Transverse colon (tissue), 3 donors: ENCODE data around the gene EHBP1.

Experiments used
- POLR2A ChIP-seq: fragments of 450-650 bp; IDR thresholded peaks from one replicate; pipeline ENCODE4 v1.6.1; 2016; ENCODE audit warnings: antibody characterized with exemption, mild to moderate bottlenecking, moderate library complexity
- TF ChIP-seq, protein P1 (sequence below), 5 experiments: fragments of 200-600 bp in 3 of 5; fragments of 450-650 bp in 2 of 5; sonication (generic) in 3 of 5; IDR thresholded peaks; 1 replicate in 2 of 5; 2 replicates in 3 of 5; pipeline ENCODE4 v1.5.1; 2016 to 2017; ENCODE audit warnings: antibody characterized with exemption in 5 of 5, inconsistent platforms in 3 of 5, mild to moderate bottlenecking in 2 of 5, moderate library complexity in 1 of 5

DNA sequence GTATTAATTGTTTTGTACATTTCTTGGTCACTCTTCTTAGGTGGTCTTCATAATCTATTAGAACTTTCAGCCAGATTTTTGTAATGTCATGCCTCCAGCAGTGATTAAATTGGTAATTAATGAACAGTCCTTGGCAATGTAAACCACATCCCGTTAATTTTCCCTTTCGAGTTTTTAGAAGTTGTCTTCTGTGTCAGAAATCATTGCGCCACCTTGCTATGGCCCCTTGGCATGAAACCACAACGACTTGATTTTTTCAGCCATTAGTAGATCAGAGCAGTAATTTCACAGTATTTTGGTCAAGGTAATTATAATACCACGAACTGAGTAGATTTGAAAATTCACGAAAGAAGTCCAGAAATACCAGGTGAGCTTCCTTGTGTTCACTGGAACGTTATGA is 259.2 kb downstream of the EHBP1 start:
- no peak for TF ChIP-seq POLR2A
- TF ChIP-seq, protein P1, sequence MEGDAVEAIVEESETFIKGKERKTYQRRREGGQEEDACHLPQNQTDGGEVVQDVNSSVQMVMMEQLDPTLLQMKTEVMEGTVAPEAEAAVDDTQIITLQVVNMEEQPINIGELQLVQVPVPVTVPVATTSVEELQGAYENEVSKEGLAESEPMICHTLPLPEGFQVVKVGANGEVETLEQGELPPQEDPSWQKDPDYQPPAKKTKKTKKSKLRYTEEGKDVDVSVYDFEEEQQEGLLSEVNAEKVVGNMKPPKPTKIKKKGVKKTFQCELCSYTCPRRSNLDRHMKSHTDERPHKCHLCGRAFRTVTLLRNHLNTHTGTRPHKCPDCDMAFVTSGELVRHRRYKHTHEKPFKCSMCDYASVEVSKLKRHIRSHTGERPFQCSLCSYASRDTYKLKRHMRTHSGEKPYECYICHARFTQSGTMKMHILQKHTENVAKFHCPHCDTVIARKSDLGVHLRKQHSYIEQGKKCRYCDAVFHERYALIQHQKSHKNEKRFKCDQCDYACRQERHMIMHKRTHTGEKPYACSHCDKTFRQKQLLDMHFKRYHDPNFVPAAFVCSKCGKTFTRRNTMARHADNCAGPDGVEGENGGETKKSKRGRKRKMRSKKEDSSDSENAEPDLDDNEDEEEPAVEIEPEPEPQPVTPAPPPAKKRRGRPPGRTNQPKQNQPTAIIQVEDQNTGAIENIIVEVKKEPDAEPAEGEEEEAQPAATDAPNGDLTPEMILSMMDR (IDR thresholded peaks at IDR 0.05), result no peak
